Fibroblast of lung (primary cell): ENCODE data around the gene NEMF. TPM values are rescaled to one million over a fixed set of nuclear protein-coding genes. Genes with fewer than 3 reads are reported as not detected.

Experiments used
- DNase-seq, 2 donors: peaks; one replicate each; pipeline versions ENCODE4 v3.0.0 to v3.0.0-alpha.2; 2010; ENCODE audit warnings: low read depth in 2 of 2
- H2AFZ ChIP-seq: 2 replicates; pipeline ENCODE4 v1.5.1; 2012; ENCODE audit warnings: low read length, control low read depth, inconsistent platforms
- H3K27ac ChIP-seq: 2 replicates; pipeline ENCODE4 v1.5.1; 2011; ENCODE audit warnings: low read length, control low read depth; ENCODE audit not compliant: insufficient read depth
- H3K27me3 ChIP-seq: 2 replicates; pipeline ENCODE4 v1.5.1; 2011; ENCODE audit warnings: mild to moderate bottlenecking, low read length; ENCODE audit not compliant: control insufficient read depth, insufficient read depth
- H3K36me3 ChIP-seq: 2 replicates; pipeline ENCODE4 v1.5.1; 2011; ENCODE audit warnings: low read length; ENCODE audit not compliant: control insufficient read depth, insufficient read depth
- H3K4me1 ChIP-seq: 2 replicates; pipeline ENCODE4 v1.5.1; 2011; ENCODE audit warnings: low read length; ENCODE audit not compliant: control insufficient read depth, insufficient read depth; ENCODE audit errors: extremely low read depth
- H3K4me2 ChIP-seq: 2 replicates; pipeline ENCODE4 v1.5.1; 2011; ENCODE audit warnings: low read length, control low read depth; ENCODE audit not compliant: insufficient read depth; ENCODE audit errors: extremely low read depth
- H3K4me3 ChIP-seq, 4 experiments: fragments of 200-600 bp in 1 of 4; sonication (generic) in 1 of 4; replicated peaks in 1 of 4; 2 replicates each; pipeline ENCODE4 v1.5.1; 2011 to 2016; ENCODE audit warnings: low read length in 4 of 4, low read depth in 3 of 4, mild to moderate bottlenecking in 3 of 4, control low read depth in 2 of 4, inconsistent platforms in 1 of 4, mixed read lengths in 1 of 4; ENCODE audit not compliant: insufficient read depth in 1 of 4; ENCODE audit errors: control extremely low read depth in 1 of 4
- H3K79me2 ChIP-seq: 2 replicates; pipeline ENCODE4 v1.5.1; 2012; ENCODE audit warnings: mild to moderate bottlenecking, low read length, inconsistent platforms; ENCODE audit not compliant: control insufficient read depth, insufficient read depth
- H3K9ac ChIP-seq: 2 replicates; pipeline ENCODE4 v1.5.1; 2011; ENCODE audit warnings: mild to moderate bottlenecking, low read length, control low read depth; ENCODE audit not compliant: insufficient read depth
- H3K9me3 ChIP-seq: 2 replicates; pipeline ENCODE4 v1.5.1; 2012; ENCODE audit warnings: low read depth, low read length; ENCODE audit not compliant: control insufficient read depth, insufficient read depth
- H4K20me1 ChIP-seq: 2 replicates; pipeline ENCODE4 v1.5.1; 2011; ENCODE audit warnings: low read length; ENCODE audit not compliant: control insufficient read depth, insufficient read depth; ENCODE audit errors: extremely low read depth
- CTCF ChIP-seq, 2 donors: IDR thresholded peaks in 1 of 2; conservative IDR thresholded peaks in 1 of 2; 1 replicate in 1 of 2; 2 replicates in 1 of 2; pipeline ENCODE4 v1.5.1; 2011 to 2012; ENCODE audit warnings: low read length in 2 of 2, control low read depth in 1 of 2, inconsistent platforms in 1 of 2, low read depth in 1 of 2, mild to moderate bottlenecking in 1 of 2
- EZH2 ChIP-seq: IDR thresholded peaks from 2 replicates; pipeline ENCODE4 v1.5.1; 2012; ENCODE audit warnings: low read length, control low read depth, mild to moderate bottlenecking; ENCODE audit errors: missing control alignments
- polyA plus RNA-seq, 2 donors: library from polyadenylated mRNA; depleted of rRNA in 1 of 2; stranded (reverse) in 1 of 2; unstranded in 1 of 2; fragments of >200 nt; gene quantifications; 2 replicates each; pipeline ENCODE4 v1.2.1, GENCODE V29; 2011 to 2012; ENCODE audit warnings: missing spikeins in 1 of 2
- total RNA-seq: library from RNA; depleted of rRNA; stranded (reverse); fragments of >200 nt; gene quantifications from 2 replicates; pipeline ENCODE4 v1.2.1, GENCODE V29; 2014

Gene NEMF
- total and polyA plus RNA-seq, 2 donors (not counting 1 experiment from before 2014, with no cell fraction given): 39.5 to 68.9 TPM

DNA sequence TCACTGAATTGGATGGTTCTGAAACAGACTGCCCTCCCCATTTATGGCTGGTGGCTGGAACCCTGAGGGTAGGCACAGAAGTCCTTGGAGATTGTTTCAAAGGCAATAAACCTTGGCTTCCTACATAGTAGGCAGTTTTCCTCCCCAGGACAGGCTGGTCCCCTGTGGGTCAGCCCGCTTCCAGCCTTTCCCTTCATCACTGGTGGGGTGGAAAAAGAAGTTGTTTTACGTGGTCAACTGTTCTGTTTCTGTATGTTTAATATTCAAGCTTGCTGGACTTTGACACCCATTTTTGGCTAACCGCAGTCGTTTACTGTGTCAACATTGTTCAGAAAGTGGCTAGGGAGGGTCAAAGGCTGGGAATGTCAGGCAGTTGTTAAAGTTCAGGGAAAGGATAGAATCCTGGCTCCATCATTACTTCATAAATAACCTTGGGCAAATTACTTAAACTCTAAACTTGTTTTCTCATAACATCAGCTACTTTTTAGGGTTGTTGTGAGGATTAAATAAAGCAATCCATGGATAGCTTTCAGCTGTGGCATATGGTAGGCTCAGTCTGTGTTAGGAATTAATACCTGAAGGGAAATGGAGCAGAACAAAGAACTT lies 82.3 kb downstream of the NEMF start:
- no peak for TF ChIP-seq EZH2
- no peak for TF ChIP-seq CTCF (conservative IDR thresholded peaks at IDR 0.05 in 1 of 2, IDR thresholded peaks at IDR 0.05 in 1 of 2; ENCODE audit: low read depth in 1 of 2, low read length in 2 of 2)
- peaks cover 26% of the 10 kb centered on the region for H3K79me2 ChIP-seq
- H3K27ac ChIP-seq: no peak overlapping the region
- no peak overlapping the region for H2AFZ ChIP-seq
- peaks cover 9% of the 10 kb centered on the region for H3K4me1 ChIP-seq
- no peaks in the 10 kb centered on the region for H3K9me3 ChIP-seq
- no peaks in the 10 kb centered on the region for H4K20me1 ChIP-seq
- H3K36me3 ChIP-seq: no peaks in the 10 kb centered on the region
- H3K4me3 ChIP-seq: peak overlapping the region in 2 of 4 experiments; percentile 5 to 97
- no peaks in the 10 kb centered on the region for H3K27me3 ChIP-seq
- H3K4me2 ChIP-seq: peak overlapping the region; percentile 82
- H3K9ac ChIP-seq: no peak overlapping the region
- DNase-seq: peak; percentile 55 to 62

DNA sequence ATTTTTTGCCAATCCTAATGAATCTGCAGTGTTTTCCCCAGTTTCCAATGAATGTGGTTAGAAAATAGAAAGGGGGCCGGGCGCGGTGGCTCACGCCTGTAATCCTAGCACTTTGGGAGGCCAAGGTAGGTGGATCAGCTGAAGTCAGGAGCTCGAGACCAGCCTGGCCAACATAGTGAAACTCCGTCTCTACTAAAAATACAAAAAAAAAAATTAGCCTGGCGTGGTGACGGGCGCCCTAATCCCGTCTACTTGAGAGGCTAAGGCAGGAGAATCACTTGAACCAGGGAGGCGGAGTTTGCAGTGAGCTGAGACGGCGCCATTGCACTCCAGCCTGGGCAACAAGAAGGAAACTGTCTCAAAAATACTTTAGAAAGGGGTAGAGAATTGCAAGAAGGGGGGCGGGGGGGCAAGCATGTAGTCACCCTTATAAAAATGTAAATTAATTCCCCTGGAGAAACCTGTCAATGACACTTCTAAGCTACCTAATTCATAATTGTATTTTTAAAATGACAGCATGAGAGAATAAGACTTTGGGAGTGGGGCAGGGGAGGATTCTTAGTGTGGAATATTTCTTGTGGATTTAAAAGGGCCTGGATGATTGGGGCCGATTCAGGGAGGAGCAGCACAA lies 82.9 kb downstream of the NEMF start:
- no peak for DNase-seq
- peaks cover 26% of the 10 kb centered on the region for H3K79me2 ChIP-seq
- peaks cover 9% of the 10 kb centered on the region for H3K4me1 ChIP-seq
- TF ChIP-seq CTCF (conservative IDR thresholded peaks at IDR 0.05 in 1 of 2, IDR thresholded peaks at IDR 0.05 in 1 of 2; ENCODE audit: low read depth in 1 of 2, low read length in 2 of 2): no peak
- TF ChIP-seq EZH2: no peak
- peak overlapping the region; percentile 86 for H3K4me2 ChIP-seq
- peak overlapping the region; percentile 94 for H3K27ac ChIP-seq
- peak overlapping the region; percentile 72 to 97 (median 83) for H3K4me3 ChIP-seq
- H4K20me1 ChIP-seq: no peaks in the 10 kb centered on the region
- no peaks in the 10 kb centered on the region for H3K36me3 ChIP-seq
- no peak overlapping the region for H2AFZ ChIP-seq
- H3K9ac ChIP-seq: peak overlapping the region; percentile 45
- H3K27me3 ChIP-seq: no peaks in the 10 kb centered on the region
- no peaks in the 10 kb centered on the region for H3K9me3 ChIP-seq

DNA sequence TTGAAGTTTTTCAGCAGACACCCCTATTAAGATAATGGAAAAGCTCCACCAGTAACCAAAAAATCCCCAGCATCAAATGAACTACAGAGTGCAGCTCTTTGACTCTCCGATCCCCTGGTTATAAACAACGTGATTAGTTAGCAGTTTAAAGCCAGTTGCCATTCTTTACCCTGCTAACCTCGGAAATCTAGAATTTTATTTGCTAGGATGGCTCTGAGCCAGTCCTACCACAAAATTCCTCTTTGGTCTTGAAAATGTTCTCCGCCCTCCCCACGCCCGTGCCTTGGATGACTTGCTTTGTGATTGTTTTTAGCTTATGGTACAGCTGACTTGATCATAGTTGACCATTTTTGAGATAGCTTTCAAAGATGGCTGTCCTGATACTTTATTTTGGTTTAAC lies 83.4 kb downstream of the NEMF start:
- Histone ChIP-seq H3K4me2 (peak overlapping the region; percentile 86), H3K4me3 (peak overlapping the region; percentile 72 to 97 (median 83)), H3K4me1 (peaks cover 9% of the 10 kb centered on the region), H3K27me3 (no peaks in the 10 kb centered on the region), H3K27ac (peak overlapping the region; percentile 94), H3K9ac (peak overlapping the region; percentile 88), H3K9me3 (no peaks in the 10 kb centered on the region), H2AFZ (no peak overlapping the region), H4K20me1 (no peaks in the 10 kb centered on the region), H3K36me3 (no peaks in the 10 kb centered on the region), H3K79me2 (peaks cover 26% of the 10 kb centered on the region)
- TF ChIP-seq CTCF (conservative IDR thresholded peaks at IDR 0.05 in 1 of 2, IDR thresholded peaks at IDR 0.05 in 1 of 2; ENCODE audit: low read depth in 1 of 2, low read length in 2 of 2) (no peak), EZH2 (no peak)
- DNase-seq: peak; percentile 58 to 74
